Esophagus muscularis mucosa (tissue), 4 donors: ENCODE data around the gene C17orf107.

ENCODE experiments used
- CTCF ChIP-seq, 3 experiments: fragments of 200-600 bp in 2 of 3; fragments of 450-650 bp in 1 of 3; sonication (generic) in 2 of 3; IDR thresholded peaks; one replicate each; pipeline ENCODE4 v1.5.1; 2017 to 2019; ENCODE audit warnings: antibody characterized with exemption in 3 of 3, mild to moderate bottlenecking in 2 of 3, moderate library complexity in 1 of 3
- EP300 ChIP-seq: sonication (generic); formaldehyde crosslinking; IDR thresholded peaks from one replicate; pipeline ENCODE4 v1.6.1; 2017; ENCODE audit warnings: antibody characterized with exemption
- POLR2A ChIP-seq: fragments of 450-650 bp; IDR thresholded peaks from one replicate; pipeline ENCODE4 v1.6.1; 2017; ENCODE audit warnings: antibody characterized with exemption, moderate library complexity, mild to moderate bottlenecking, low read depth

GRCh38 chr17:4851084-4851483 lies 48.3 kb upstream of the C17orf107 start:
- no peak for TF ChIP-seq CTCF (IDR thresholded peaks at IDR 0.05)
- no peak for TF ChIP-seq EP300
- no peak for TF ChIP-seq POLR2A
